Gastroesophageal sphincter (tissue), 4 donors: ENCODE results near the gene DCUN1D4. TPM values are rescaled to one million over a fixed set of nuclear protein-coding genes. Genes with fewer than 3 reads are reported as not detected.
"Not testable (repeated sequence)": the region's sequence is repeated elsewhere in the genome, so short reads cannot be mapped to it uniquely, and the experiment has no call there.

ENCODE experiments used
- ATAC-seq: fragments of 150-250 bp; one replicate; pipeline ENCODE4 v1.9.1; 2016; ENCODE audit warnings: mild to moderate bottlenecking, moderate library complexity
- H3K27ac ChIP-seq, 4 donors: fragments of 200-600 bp; sonication (generic) in 3 of 4; 1 replicate in 3 of 4; 2 replicates in 1 of 4; pipeline ENCODE4 v1.5.1; 2016 to 2019
- H3K27me3 ChIP-seq: fragments of 200-600 bp; sonication (generic); one replicate; pipeline ENCODE4 v1.5.1; 2019
- H3K36me3 ChIP-seq, 2 donors: fragments of 200-600 bp; sonication (generic); one replicate each; pipeline ENCODE4 v1.5.1; 2019; ENCODE audit warnings: control low read depth in 1 of 2
- H3K4me1 ChIP-seq, 3 donors: fragments of 200-600 bp; sonication (generic); 1 replicate in 2 of 3; 2 replicates in 1 of 3; pipeline ENCODE4 v1.5.1; 2016 to 2019; ENCODE audit warnings: control low read depth in 2 of 3
- H3K4me3 ChIP-seq, 2 donors: fragments of 200-600 bp; sonication (generic); one replicate each; pipeline ENCODE4 v1.5.1; 2019; ENCODE audit warnings: mild to moderate bottlenecking in 1 of 2, moderate library complexity in 1 of 2
- H3K9me3 ChIP-seq, 3 donors: fragments of 200-600 bp; sonication (generic); one replicate each; pipeline ENCODE4 v1.5.1; 2017 to 2019; ENCODE audit warnings: control low read depth in 2 of 3
- EP300 ChIP-seq: sonication (generic); formaldehyde crosslinking; IDR thresholded peaks from one replicate; pipeline ENCODE4 v1.6.1; 2017; ENCODE audit warnings: antibody characterized with exemption, mild to moderate bottlenecking
- POLR2A ChIP-seq, 2 donors: fragments of 450-650 bp; IDR thresholded peaks; one replicate each; pipeline ENCODE4 v1.6.1; 2017; ENCODE audit warnings: antibody characterized with exemption in 2 of 2, mild to moderate bottlenecking in 2 of 2, moderate library complexity in 1 of 2
- POLR2AphosphoS5 ChIP-seq: sonication (generic); formaldehyde crosslinking; IDR thresholded peaks from one replicate; pipeline ENCODE4 v1.6.1; 2017; ENCODE audit warnings: antibody characterized with exemption
- WGBS, 2 donors: methylation state at CpG; one replicate each; pipeline ENCODE4 v1.1.5; 2018; ENCODE audit warnings: low coverage in 1 of 2; 5-methylcytosine and 5-hydroxymethylcytosine counted together
- total RNA-seq, 4 donors: library from RNA; depleted of rRNA; stranded (reverse); fragments of >200 nt; gene quantifications; one replicate each; pipeline ENCODE4 v1.1.0, GENCODE V29; 2016
- TF ChIP-seq, protein P1 (sequence below), 4 experiments: fragments of 200-600 bp in 2 of 4; fragments of 450-650 bp in 2 of 4; sonication (generic) in 1 of 4; IDR thresholded peaks; one replicate each; pipeline ENCODE4 v1.5.1; 2017 to 2019; ENCODE audit warnings: antibody characterized with exemption in 4 of 4, mild to moderate bottlenecking in 2 of 4, moderate library complexity in 2 of 4

The DCUN1D4 gene
- total RNA-seq, 4 donors from 2014 or later = 48.9 to 81.9 (median 51.0) TPM

DNA sequence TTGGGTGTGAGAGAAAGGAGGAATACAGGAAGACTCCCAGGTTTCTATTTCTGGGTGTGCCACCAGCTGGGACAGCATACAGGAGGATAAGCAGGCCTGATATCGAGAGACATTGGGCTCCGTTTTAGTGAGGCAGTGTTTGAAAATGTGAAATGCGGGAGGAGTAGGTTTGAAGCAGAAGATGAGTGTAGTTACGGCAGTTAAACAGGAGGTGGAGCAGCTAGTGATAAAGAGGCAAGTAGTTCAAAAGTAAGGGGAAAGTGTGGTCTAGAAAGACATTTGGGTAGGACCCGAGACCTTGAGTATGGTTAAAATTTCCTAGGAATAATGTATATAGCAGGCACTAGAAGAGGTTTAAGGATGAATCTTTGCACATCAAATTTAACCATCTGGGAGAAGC is 42.4 kb downstream of the DCUN1D4 start:
- no peak overlapping the region for H3K27ac ChIP-seq
- 60 to 79% methylated on average over 5 of the region's 5 CpGs for WGBS, 2 donors
- ATAC-seq = no peak

GRCh38 chr4:51890760-51891159 is 47.8 kb downstream of the DCUN1D4 start:
- TF ChIP-seq POLR2A (IDR thresholded peaks at IDR 0.05) (no peak), EP300 (no peak)
- Histone ChIP-seq H3K4me3 (no peak overlapping the region), H3K27ac (no peak overlapping the region), H3K4me1 (peaks cover 0 to 31% (median 0%) of the 10 kb centered on the region in 3 donors), H3K9me3 (no peaks in the 10 kb centered on the region), H3K36me3 (peaks cover 0 to 74% of the 10 kb centered on the region in 2 donors), H3K27me3 (no peaks in the 10 kb centered on the region)
- WGBS, 2 donors = 75 to 95% methylated on average over 1 of the region's 1 CpG
- ATAC-seq = no peak

More for the DNA sequence above, 42.4 kb downstream of the DCUN1D4 start:
- Histone ChIP-seq H3K4me3 (no peak overlapping the region), H3K27me3 (no peaks in the 10 kb centered on the region), H3K4me1 (peaks cover 0 to 6% (median 0%) of the 10 kb centered on the region in 3 donors), H3K36me3 (peaks cover 0 to 83% of the 10 kb centered on the region in 2 donors), H3K9me3 (no peaks in the 10 kb centered on the region)
- TF ChIP-seq, protein P1, sequence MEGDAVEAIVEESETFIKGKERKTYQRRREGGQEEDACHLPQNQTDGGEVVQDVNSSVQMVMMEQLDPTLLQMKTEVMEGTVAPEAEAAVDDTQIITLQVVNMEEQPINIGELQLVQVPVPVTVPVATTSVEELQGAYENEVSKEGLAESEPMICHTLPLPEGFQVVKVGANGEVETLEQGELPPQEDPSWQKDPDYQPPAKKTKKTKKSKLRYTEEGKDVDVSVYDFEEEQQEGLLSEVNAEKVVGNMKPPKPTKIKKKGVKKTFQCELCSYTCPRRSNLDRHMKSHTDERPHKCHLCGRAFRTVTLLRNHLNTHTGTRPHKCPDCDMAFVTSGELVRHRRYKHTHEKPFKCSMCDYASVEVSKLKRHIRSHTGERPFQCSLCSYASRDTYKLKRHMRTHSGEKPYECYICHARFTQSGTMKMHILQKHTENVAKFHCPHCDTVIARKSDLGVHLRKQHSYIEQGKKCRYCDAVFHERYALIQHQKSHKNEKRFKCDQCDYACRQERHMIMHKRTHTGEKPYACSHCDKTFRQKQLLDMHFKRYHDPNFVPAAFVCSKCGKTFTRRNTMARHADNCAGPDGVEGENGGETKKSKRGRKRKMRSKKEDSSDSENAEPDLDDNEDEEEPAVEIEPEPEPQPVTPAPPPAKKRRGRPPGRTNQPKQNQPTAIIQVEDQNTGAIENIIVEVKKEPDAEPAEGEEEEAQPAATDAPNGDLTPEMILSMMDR (IDR thresholded peaks at IDR 0.05) = peak in 2 of 4 experiments; percentile 27 to 48
- no peak for TF ChIP-seq POLR2A (IDR thresholded peaks at IDR 0.05)

DNA sequence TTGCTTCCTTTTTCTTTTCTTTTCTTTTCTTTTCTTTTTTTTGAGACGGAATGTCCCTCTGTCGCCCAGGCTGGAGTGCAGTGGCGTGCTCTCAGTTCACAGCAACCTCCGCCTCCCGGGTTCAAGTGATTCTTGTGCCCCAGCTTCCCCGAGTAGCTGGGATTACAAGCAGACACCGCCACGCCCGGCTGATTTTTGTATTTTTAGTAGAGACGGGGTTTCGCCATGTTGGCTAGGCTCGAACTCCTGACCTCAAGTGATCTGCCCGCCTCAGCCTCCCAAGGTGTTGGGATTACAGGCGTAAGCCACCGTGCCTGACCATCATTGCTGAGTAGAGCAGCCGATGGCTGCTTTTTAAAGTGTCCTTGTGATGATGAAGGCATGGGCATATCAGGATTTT is 50.4 kb downstream of the DCUN1D4 start:
- not testable (repeated sequence) for H3K9me3 ChIP-seq, H3K27me3 ChIP-seq, H3K4me3 ChIP-seq, ATAC-seq
- 92 to 96% methylated on average over 4 to 14 of the region's 16 CpGs for WGBS, 2 donors
- peaks cover 0 to 63% of the 10 kb centered on the region in 2 donors for H3K36me3 ChIP-seq
- peak overlapping the region in 2 of 4 donors; percentile 42 to 62 for H3K27ac ChIP-seq
- H3K4me1 ChIP-seq = peaks cover 0 to 37% (median 0%) of the 10 kb centered on the region in 3 donors

- Histone ChIP-seq H3K27me3 (no peaks in the 10 kb centered on the region), H3K4me3 (no peak overlapping the region), H3K4me1 (peaks cover 0 to 42% (median 0%) of the 10 kb centered on the region in 3 donors), H3K9me3 (no peaks in the 10 kb centered on the region), H3K36me3 (peaks cover 0 to 57% of the 10 kb centered on the region in 2 donors), H3K27ac (peak overlapping the region; percentile 42 to 62 (median 48))
- ATAC-seq = no peak
- WGBS, 2 donors = 80 to 100% methylated on average over 1 of the region's 1 CpG
- TF ChIP-seq POLR2A (IDR thresholded peaks at IDR 0.05) (no peak), POLR2AphosphoS5 (no peak), EP300 (no peak)
- TF ChIP-seq, protein P1 (IDR thresholded peaks at IDR 0.05) = no peak
These were observed 51.2 kb downstream of the DCUN1D4 start for GRCh38 chr4:51894059-51894645.

GRCh38 chr4:51895158-51895557 is 52.2 kb downstream of the DCUN1D4 start:
- Histone ChIP-seq H3K27ac (peak overlapping the region; percentile 42 to 71 (median 54)), H3K9me3 (no peaks in the 10 kb centered on the region), H3K27me3 (no peaks in the 10 kb centered on the region), H3K4me1 (peaks cover 0 to 46% (median 3%) of the 10 kb centered on the region in 3 donors), H3K36me3 (peaks cover 0 to 50% of the 10 kb centered on the region in 2 donors), H3K4me3 (no peak overlapping the region)
- WGBS, 2 donors = 47 to 89% methylated on average over 2 to 3 of the region's 3 CpGs
- ATAC-seq = no peak
- TF ChIP-seq, protein P1 (IDR thresholded peaks at IDR 0.05) = no peak
- TF ChIP-seq EP300 (no peak), POLR2A (IDR thresholded peaks at IDR 0.05) (no peak), POLR2AphosphoS5 (no peak)

DNA sequence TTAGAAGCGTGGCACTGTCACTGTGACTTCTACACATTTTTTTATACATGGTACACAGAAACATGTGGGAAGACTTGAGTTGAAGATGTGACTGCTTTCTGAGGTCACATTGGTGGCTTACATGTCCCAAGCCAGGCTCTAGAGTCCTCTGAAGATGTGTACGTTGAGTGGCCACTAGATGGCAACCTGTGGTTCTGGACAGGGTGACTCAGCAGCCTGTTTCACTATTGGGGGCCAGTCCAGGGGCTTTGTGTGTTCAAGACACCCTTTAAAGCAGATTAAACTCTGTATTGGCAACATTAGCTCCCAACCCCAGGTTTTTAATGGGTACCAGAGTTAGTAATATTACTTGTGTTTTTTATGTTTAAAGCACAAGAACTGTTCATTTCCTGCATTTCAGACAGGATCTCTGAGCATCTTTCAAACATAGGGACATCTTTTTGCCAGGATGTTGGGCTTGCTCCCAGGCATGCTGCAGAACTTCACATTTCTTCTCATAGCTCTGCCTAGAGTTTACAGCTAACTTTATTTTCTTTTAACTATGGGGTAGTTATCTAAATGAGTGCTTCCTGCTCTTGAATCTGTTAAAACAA is 53.0 kb downstream of the DCUN1D4 start:
- Histone ChIP-seq H3K4me3 (no peak overlapping the region), H3K9me3 (no peaks in the 10 kb centered on the region), H3K4me1 (peaks cover 0 to 46% (median 3%) of the 10 kb centered on the region in 3 donors), H3K27me3 (no peaks in the 10 kb centered on the region), H3K36me3 (peaks cover 0 to 50% of the 10 kb centered on the region in 2 donors), H3K27ac (peak overlapping the region; percentile 42 to 71 (median 58))
- TF ChIP-seq EP300 = no peak
- TF ChIP-seq, protein P1 (IDR thresholded peaks at IDR 0.05) = peak; percentile 51 to 75 (median 63)
- ATAC-seq = peak; percentile 88
- 17 to 42% methylated on average over 2 of the region's 2 CpGs for WGBS, 2 donors
